Tibial nerve (tissue), 4 donors: ENCODE measurements around the gene JARID2. TPM values are rescaled to one million over a fixed set of nuclear protein-coding genes. Genes with fewer than 3 reads are reported as not detected.
A peak's percentile ranks its signal among the peaks of the same experiment; 100 is the strongest.

Source experiments
- DNase-seq, 2 donors: peaks; one replicate each; pipeline ENCODE4 v3.0.0-alpha.2; 2019; ENCODE audit warnings: low spot score in 2 of 2
- H3K27ac ChIP-seq, 4 donors: fragments of 200-600 bp; sonication (generic) in 3 of 4; one replicate each; pipeline ENCODE4 v1.5.1; 2017 to 2019; ENCODE audit warnings: mild to moderate bottlenecking in 1 of 4
- H3K27me3 ChIP-seq, 2 donors: fragments of 200-600 bp; sonication (generic) in 1 of 2; one replicate each; pipeline versions ENCODE4 v1.5.1 to v1.6.0; 2017 to 2019
- H3K36me3 ChIP-seq, 3 donors: fragments of 200-600 bp; sonication (generic); one replicate each; pipeline ENCODE4 v1.5.1; 2018 to 2019
- H3K4me1 ChIP-seq, 4 donors: fragments of 200-600 bp; sonication (generic) in 3 of 4; one replicate each; pipeline ENCODE4 v1.5.1; 2017 to 2019
- H3K4me3 ChIP-seq, 4 donors: fragments of 200-600 bp; sonication (generic) in 3 of 4; one replicate each; pipeline ENCODE4 v1.5.1; 2017 to 2019; ENCODE audit warnings: mild to moderate bottlenecking in 1 of 4, moderate library complexity in 1 of 4
- H3K9me3 ChIP-seq, 4 donors: fragments of 200-600 bp; sonication (generic) in 3 of 4; one replicate each; pipeline ENCODE4 v1.5.1; 2017 to 2019
- CTCF ChIP-seq, 5 experiments: fragments of 200-600 bp in 3 of 5; fragments of 450-650 bp in 2 of 5; sonication (generic) in 3 of 5; IDR thresholded peaks; one replicate each; pipeline ENCODE4 v1.5.1; 2016 to 2019; ENCODE audit warnings: antibody characterized with exemption in 5 of 5, mild to moderate bottlenecking in 3 of 5, moderate library complexity in 2 of 5
- EP300 ChIP-seq, 2 donors: sonication (generic); formaldehyde crosslinking; IDR thresholded peaks; one replicate each; pipeline ENCODE4 v1.6.1; 2017; ENCODE audit warnings: antibody characterized with exemption in 2 of 2, mild to moderate bottlenecking in 1 of 2
- POLR2A ChIP-seq, 2 donors: fragments of 450-650 bp; IDR thresholded peaks; one replicate each; pipeline ENCODE4 v1.6.1; 2017; ENCODE audit warnings: antibody characterized with exemption in 2 of 2, mild to moderate bottlenecking in 2 of 2, moderate library complexity in 2 of 2
- WGBS, 2 donors: methylation state at CpG; one replicate each; pipeline ENCODE4 v1.1.5; 2018; 5-methylcytosine and 5-hydroxymethylcytosine counted together
- total RNA-seq, 4 donors: library from RNA; depleted of rRNA; stranded (reverse); fragments of >200 nt; gene quantifications; one replicate each; pipeline ENCODE4 v1.1.0, GENCODE V29; 2016

The JARID2 gene
- total RNA-seq, 4 donors from 2014 or later, result 9.0 to 26.1 (median 9.8) TPM

GRCh38 chr6:15260099-15260821 is 14.4 kb downstream of the JARID2 start:
- TF ChIP-seq POLR2A (IDR thresholded peaks at IDR 0.05), result no peak
- TF ChIP-seq EP300 (IDR thresholded peaks at IDR 0.05), result no peak
- no peak for TF ChIP-seq CTCF (IDR thresholded peaks at IDR 0.05)
- Histone ChIP-seq H3K4me1 (peaks cover 0 to 69% (median 40%) of the 10 kb centered on the region in 4 donors), H3K4me3 (no peak overlapping the region), H3K27ac (peak overlapping the region in 2 of 4 donors; percentile 17 to 60), H3K27me3 (no peaks in the 10 kb centered on the region), H3K36me3 (no peaks in the 10 kb centered on the region), H3K9me3 (no peaks in the 10 kb centered on the region)
- DNase-seq, result no peak
- 26 to 32% methylated on average over 4 of the region's 4 CpGs for WGBS, 2 donors

- Histone ChIP-seq H3K4me3 (no peak overlapping the region), H3K9me3 (no peaks in the 10 kb centered on the region), H3K27me3 (no peaks in the 10 kb centered on the region), H3K27ac (no peak overlapping the region), H3K4me1 (peaks cover 0 to 78% (median 54%) of the 10 kb centered on the region in 4 donors), H3K36me3 (no peaks in the 10 kb centered on the region)
- no peak for TF ChIP-seq CTCF (IDR thresholded peaks at IDR 0.05)
- no peak for TF ChIP-seq EP300 (IDR thresholded peaks at IDR 0.05)
- no peak for TF ChIP-seq POLR2A (IDR thresholded peaks at IDR 0.05)
- WGBS, 2 donors, result 92 to 97% methylated on average over 13 of the region's 13 CpGs
- no peak for DNase-seq
Observed at GRCh38 chr6:15263780-15264374, 18.0 kb downstream of the JARID2 start.

- H3K36me3 ChIP-seq, result no peaks in the 10 kb centered on the region
- no peak for DNase-seq
- no peaks in the 10 kb centered on the region for H3K9me3 ChIP-seq
- no peaks in the 10 kb centered on the region for H3K27me3 ChIP-seq
- H3K27ac ChIP-seq, result no peak overlapping the region
- H3K4me1 ChIP-seq, result peaks cover 0 to 78% (median 53%) of the 10 kb centered on the region in 4 donors
- no peak overlapping the region for H3K4me3 ChIP-seq
- TF ChIP-seq EP300 (IDR thresholded peaks at IDR 0.05), result no peak
- TF ChIP-seq CTCF (IDR thresholded peaks at IDR 0.05), result no peak
- no peak for TF ChIP-seq POLR2A (IDR thresholded peaks at IDR 0.05)
- WGBS, 2 donors, result 64 to 76% methylated on average over 3 of the region's 3 CpGs
Observed at GRCh38 chr6:15264412-15264811, 18.5 kb downstream of the JARID2 start.

GRCh38 chr6:15264902-15265761 is 19.3 kb downstream of the JARID2 start:
- DNase-seq, result no peak
- Histone ChIP-seq H3K27ac (peak overlapping the region in 1 of 4 donors; percentile 12), H3K4me1 (peaks cover 0 to 78% (median 49%) of the 10 kb centered on the region in 4 donors), H3K27me3 (no peaks in the 10 kb centered on the region), H3K9me3 (no peaks in the 10 kb centered on the region), H3K36me3 (no peaks in the 10 kb centered on the region), H3K4me3 (no peak overlapping the region)
- TF ChIP-seq POLR2A (IDR thresholded peaks at IDR 0.05) (no peak), EP300 (IDR thresholded peaks at IDR 0.05) (no peak), CTCF (IDR thresholded peaks at IDR 0.05) (no peak)
- WGBS, 2 donors, result 24 to 30% methylated on average over 7 of the region's 7 CpGs
